ENCODE measurements around the gene TP53TG3C.
"Not testable (repeated sequence)": the region's sequence is repeated elsewhere in the genome, so short reads cannot be mapped to it uniquely, and the experiment has no call there.

The TP53TG3C gene

GRCh38 chr16:33193926-33194325 lies at the start of gene TP53TG3C:
Gene TP53TG3C, plus strand, starts transcription at chr16:33194226. Its CDS starts 68 bp downstream, at chr16:33194294.
- DNase-seq = not testable (repeated sequence)

Data from activated effector memory CD4-positive, alpha-beta T cell treated with anti-CD3 and anti-CD28 coated beads, Interleukin-2, amount 50 U/mL, for 16 hours (primary cell).